GM12875 (cell line): ENCODE results near the gene RXFP4.

Source experiments
- H3K4me3 ChIP-seq: one replicate; pipeline ENCODE4 v1.5.1; 2011; ENCODE audit warnings: low read depth, low read length, control low read depth
- TF ChIP-seq, protein P1 (sequence below): IDR thresholded peaks from 2 replicates; pipeline ENCODE4 v1.5.1; 2011; ENCODE audit warnings: low read depth, mild to moderate bottlenecking, control low read depth, inconsistent platforms, low read length, moderate library complexity, borderline replicate concordance; ENCODE audit not compliant: insufficient read depth

RXFP4 gene

DNA sequence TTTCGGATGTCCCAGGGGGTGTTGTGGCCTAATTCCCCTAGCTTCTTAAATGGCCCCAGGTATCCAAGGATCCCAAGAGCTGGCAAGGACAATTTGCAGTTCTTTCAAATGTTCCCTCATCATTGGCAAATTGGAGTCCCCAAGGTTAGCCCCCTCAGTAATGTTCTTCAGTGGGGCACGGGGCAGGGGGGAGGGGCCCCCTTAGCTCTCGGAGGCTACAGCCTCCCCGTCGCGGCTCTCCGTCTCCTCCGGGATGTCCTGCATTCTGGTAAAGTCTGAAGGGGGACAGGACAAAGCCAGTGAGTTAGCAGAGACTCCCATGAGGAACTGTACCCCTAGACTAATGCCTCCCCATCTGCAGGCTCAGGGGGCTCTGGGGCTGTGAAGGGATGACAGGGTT is 6.3 kb downstream of the RXFP4 start:
- H3K4me3 ChIP-seq, result no peak overlapping the region
- TF ChIP-seq, protein P1, sequence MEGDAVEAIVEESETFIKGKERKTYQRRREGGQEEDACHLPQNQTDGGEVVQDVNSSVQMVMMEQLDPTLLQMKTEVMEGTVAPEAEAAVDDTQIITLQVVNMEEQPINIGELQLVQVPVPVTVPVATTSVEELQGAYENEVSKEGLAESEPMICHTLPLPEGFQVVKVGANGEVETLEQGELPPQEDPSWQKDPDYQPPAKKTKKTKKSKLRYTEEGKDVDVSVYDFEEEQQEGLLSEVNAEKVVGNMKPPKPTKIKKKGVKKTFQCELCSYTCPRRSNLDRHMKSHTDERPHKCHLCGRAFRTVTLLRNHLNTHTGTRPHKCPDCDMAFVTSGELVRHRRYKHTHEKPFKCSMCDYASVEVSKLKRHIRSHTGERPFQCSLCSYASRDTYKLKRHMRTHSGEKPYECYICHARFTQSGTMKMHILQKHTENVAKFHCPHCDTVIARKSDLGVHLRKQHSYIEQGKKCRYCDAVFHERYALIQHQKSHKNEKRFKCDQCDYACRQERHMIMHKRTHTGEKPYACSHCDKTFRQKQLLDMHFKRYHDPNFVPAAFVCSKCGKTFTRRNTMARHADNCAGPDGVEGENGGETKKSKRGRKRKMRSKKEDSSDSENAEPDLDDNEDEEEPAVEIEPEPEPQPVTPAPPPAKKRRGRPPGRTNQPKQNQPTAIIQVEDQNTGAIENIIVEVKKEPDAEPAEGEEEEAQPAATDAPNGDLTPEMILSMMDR, result no peak

DNA sequence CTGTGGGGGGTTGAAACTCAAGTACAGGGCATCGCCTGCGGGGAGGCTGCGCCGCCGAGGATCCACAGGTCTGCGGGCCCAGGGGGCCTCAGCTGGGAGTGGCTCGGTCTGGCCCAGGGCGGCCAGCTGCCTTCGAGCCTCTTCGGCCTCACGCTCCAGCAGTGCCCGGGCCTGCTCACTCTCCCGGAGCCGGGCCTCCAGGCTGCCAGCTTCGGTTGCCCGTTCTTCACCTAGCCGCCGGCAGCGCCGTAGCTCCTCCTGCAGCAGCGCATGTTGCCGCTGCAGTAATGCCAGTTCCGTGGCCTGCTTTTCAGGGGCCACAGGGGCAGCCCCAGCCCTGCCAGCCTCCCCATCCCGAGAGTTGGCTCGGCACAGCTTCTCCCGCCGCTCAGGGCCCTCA is 9.4 kb downstream of the RXFP4 start:
- H3K4me3 ChIP-seq, result no peak overlapping the region
- TF ChIP-seq, protein P1, result no peak

DNA sequence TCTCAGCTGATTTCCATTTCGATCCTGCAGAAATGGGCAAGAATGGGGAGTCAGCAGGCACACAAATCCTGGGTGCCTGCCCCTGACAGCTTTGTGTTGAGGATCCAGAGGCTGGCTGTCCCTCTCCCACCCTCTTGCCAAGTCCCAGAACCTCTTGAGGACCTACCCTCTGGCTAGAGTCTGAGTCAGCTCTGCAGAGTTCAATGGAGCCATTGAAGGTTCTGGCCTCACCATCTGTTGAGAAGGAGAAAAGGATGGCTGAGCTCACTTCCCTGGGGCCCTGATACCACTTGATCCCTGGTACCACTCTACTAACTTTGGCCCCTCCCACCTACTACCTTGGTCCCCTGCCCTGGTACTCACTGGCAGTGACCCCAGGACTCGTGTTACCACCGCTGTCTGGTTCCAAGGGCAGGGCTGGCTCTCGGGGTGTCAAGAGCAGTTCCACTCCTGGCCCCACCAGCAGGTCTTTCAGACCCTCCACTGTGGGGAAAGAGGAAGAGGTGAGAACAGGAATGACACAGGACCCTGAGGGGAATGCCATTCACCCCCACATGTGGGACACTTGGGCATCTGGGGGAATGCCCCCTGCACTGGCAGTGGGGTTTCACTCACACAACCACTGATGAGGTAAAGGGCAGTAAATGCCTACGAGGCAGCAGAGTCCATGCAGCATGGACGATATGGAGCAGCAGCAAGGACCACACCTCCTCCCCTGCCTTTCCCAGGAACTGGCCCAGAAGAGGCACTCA is 10.5 kb downstream of the RXFP4 start:
- no peak overlapping the region for H3K4me3 ChIP-seq
- TF ChIP-seq, protein P1, result no peak

DNA sequence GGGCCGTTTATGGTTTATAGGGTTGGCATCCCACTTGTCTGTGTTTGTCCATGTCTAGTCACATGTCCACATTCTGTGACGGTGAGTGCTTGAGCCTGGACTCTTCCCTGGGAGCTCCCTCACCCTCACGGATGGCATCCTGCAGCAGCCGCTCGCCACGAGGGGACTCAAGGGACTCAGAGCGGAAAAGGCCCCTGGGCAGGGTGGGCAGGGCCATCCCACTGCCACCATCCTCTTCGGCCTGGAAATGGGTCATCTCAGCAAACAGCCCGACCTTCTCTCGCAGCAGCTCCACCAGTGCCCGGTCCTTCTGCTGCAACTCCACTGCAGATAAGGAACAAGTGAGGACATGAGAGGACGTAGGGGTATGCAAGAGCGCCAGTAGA is 11.1 kb downstream of the RXFP4 start:
- TF ChIP-seq, protein P1, result no peak
- no peak overlapping the region for H3K4me3 ChIP-seq

DNA sequence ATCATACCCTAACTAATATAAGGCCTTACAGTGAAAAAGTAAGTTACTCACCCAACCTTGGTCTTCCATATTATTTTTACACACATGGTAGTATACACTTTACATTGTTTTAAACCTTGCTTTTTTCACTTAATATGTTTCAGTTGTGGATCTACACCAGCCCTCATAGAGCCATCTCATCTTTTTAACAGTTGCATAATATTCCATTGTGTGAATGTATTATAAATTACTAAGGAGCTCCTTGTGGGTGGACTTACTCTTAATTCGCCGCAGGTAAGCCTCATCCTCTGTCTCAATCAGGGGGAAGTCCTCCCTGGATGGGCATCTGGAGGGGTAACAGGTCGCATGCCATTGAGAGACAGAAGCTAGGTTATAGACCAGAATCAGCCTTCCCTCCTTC is 13.2 kb downstream of the RXFP4 start:
- H3K4me3 ChIP-seq, result no peak overlapping the region
- TF ChIP-seq, protein P1, result no peak

DNA sequence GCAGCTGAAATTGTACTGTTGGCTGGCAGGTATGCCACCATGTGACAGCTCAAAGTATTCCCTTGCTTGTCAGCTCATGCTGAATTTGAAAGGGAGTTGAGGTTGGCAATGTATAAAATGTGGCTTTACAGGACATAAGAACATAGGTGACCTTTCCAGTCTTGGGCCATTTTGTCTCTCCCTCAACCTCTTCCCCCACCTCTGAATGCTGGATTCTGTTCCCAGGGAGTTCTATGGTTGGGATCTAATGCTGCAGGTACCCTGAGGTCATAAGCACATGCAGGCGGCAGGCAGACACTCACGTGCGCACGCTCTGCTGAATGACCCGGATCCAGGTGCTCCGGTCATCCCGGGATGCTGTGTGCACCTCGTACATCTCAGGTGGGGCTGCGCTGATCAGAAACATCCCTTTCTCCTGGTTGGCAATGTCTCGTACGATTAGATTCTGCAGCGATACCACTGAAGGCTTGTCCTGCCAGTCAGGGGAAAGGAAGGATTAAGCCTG is 16.0 kb downstream of the RXFP4 start:
- no peak overlapping the region for H3K4me3 ChIP-seq
- TF ChIP-seq, protein P1, result no peak

DNA sequence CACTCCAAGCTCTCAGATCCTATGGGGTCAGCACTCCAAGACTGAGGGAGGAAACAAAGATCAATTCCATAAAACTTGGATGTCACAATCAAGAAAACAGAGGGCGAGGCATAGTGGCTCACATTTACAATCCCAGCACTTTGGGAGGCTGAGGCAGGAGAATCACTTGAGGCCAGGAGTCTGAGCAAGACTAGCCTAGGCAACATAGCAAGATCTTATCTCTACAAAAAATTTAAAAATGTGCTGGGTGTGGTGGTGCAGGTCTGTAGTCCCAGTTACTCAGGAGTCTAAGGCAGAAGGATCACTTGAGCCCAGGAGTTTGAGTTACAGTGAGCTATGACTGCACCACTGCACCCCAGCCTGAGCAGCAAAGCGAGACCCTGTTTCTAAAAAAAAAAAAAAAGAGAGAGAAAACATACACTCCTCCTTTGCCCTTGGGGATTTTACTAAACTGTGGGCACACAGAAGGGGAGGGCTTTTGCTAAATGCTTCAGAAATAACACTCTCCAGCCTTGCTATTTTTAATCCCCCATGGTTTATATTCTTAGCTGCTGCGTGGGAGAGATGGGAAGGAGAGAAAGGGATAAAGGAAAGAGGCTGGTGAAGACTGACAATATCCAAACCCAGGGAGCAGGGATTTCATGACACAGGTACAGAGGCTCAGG is 18.8 kb downstream of the RXFP4 start:
- TF ChIP-seq, protein P1, result no peak
- no peak overlapping the region for H3K4me3 ChIP-seq
